ENCODE measurements around the gene SOX13.

SOX13 gene

GRCh38 chr1:204128464-204128963, 55.6 kb downstream of the SOX13 start:
- H3K27me3 ChIP-seq (ENCODE audit: control insufficient read depth in 1 of 2, insufficient read depth in 1 of 2, low read length in 2 of 2) = no peaks in the 10 kb centered on the region
- no peaks in the 10 kb centered on the region for H3K9me3 ChIP-seq (ENCODE audit: control insufficient read depth, low read length)
- H3K14ac ChIP-seq (ENCODE audit: low read length in 2 of 2) = no peak overlapping the region
- no peak for DNase-seq
- peak overlapping the region in 1 of 2 experiments; percentile 9 for H3K4ac ChIP-seq (ENCODE audit: low read depth in 1 of 2, low read length in 2 of 2)
- H2BK5ac ChIP-seq (ENCODE audit: low read depth, low read length, poor library complexity, severe bottlenecking) = no peak overlapping the region
- H4K8ac ChIP-seq (ENCODE audit: low read length) = peak overlapping the region; percentile 71
- no peak overlapping the region for H3K23ac ChIP-seq (ENCODE audit: low read length in 2 of 2)
- H3K79me1 ChIP-seq (replicated peaks; ENCODE audit: low read length, poor library complexity, severe bottlenecking) = no peaks in the 10 kb centered on the region
- H3K4me2 ChIP-seq (ENCODE audit: low read length, poor library complexity, severe bottlenecking) = no peak overlapping the region
- H3K4me1 ChIP-seq (ENCODE audit: control insufficient read depth, insufficient read depth, low read depth, low read length) = peaks cover 27% of the 10 kb centered on the region
- no peak overlapping the region for H2BK120ac ChIP-seq (ENCODE audit: low read depth, low read length)
- H3K36me3 ChIP-seq (ENCODE audit: control insufficient read depth in 1 of 2, insufficient read depth in 2 of 2, low read depth in 1 of 2, low read length in 2 of 2) = peaks cover 3 to 31% of the 10 kb centered on the region in 2 experiments
- WGBS = 80% methylated on average over 4 of the region's 4 CpGs
- H2AFZ ChIP-seq (ENCODE audit: low read depth, low read length) = no peak overlapping the region
- H3K9ac ChIP-seq (ENCODE audit: low read length) = peak overlapping the region; percentile 50
- H2BK15ac ChIP-seq (ENCODE audit: low read depth, poor library complexity, severe bottlenecking) = no peak overlapping the region
- H3K4me3 ChIP-seq (ENCODE audit: insufficient read depth in 1 of 2, low read depth in 1 of 2, low read length in 2 of 2) = no peak overlapping the region
- H3K18ac ChIP-seq (ENCODE audit: low read depth in 1 of 2, low read length in 2 of 2) = no peak overlapping the region
- peak overlapping the region; percentile 62 for H2AK5ac ChIP-seq (ENCODE audit: low read length, severe bottlenecking)
- H2BK12ac ChIP-seq (ENCODE audit: low read length in 2 of 2) = peak overlapping the region in 1 of 2 experiments; percentile 76
- H3K27ac ChIP-seq (ENCODE audit: low read length, poor library complexity, severe bottlenecking) = no peak overlapping the region
- H4K91ac ChIP-seq (ENCODE audit: low read length) = no peak overlapping the region

GRCh38 chr1:204128964-204129896, 56.3 kb downstream of the SOX13 start:
- H2BK120ac ChIP-seq (ENCODE audit: low read depth, low read length) = no peak overlapping the region
- peak; percentile 77 for DNase-seq
- peak overlapping the region in 1 of 2 experiments; percentile 54 for H3K18ac ChIP-seq (ENCODE audit: low read depth in 1 of 2, low read length in 2 of 2)
- no peak overlapping the region for H3K27ac ChIP-seq (ENCODE audit: low read length, poor library complexity, severe bottlenecking)
- no peak overlapping the region for H4K91ac ChIP-seq (ENCODE audit: low read length)
- H3K79me1 ChIP-seq (replicated peaks; ENCODE audit: low read length, poor library complexity, severe bottlenecking) = no peaks in the 10 kb centered on the region
- no peaks in the 10 kb centered on the region for H3K9me3 ChIP-seq (ENCODE audit: control insufficient read depth, low read length)
- H3K4me1 ChIP-seq (ENCODE audit: control insufficient read depth, insufficient read depth, low read depth, low read length) = peaks cover 29% of the 10 kb centered on the region
- H4K8ac ChIP-seq (ENCODE audit: low read length) = peak overlapping the region; percentile 43
- H3K14ac ChIP-seq (ENCODE audit: low read length in 2 of 2) = peak overlapping the region in 1 of 2 experiments; percentile 18
- H2AK5ac ChIP-seq (ENCODE audit: low read length, severe bottlenecking) = peak overlapping the region; percentile 27
- H3K4me3 ChIP-seq (ENCODE audit: insufficient read depth in 1 of 2, low read depth in 1 of 2, low read length in 2 of 2) = peak overlapping the region in 1 of 2 experiments; percentile 65
- peak overlapping the region; percentile 72 for H2AFZ ChIP-seq (ENCODE audit: low read depth, low read length)
- peak overlapping the region; percentile 32 for H3K4me2 ChIP-seq (ENCODE audit: low read length, poor library complexity, severe bottlenecking)
- no peak overlapping the region for H2BK15ac ChIP-seq (ENCODE audit: low read depth, poor library complexity, severe bottlenecking)
- H3K23ac ChIP-seq (ENCODE audit: low read length in 2 of 2) = no peak overlapping the region
- WGBS = 29% methylated on average over 27 of the region's 29 CpGs
- H2BK5ac ChIP-seq (ENCODE audit: low read depth, low read length, poor library complexity, severe bottlenecking) = no peak overlapping the region
- H3K27me3 ChIP-seq (ENCODE audit: control insufficient read depth in 1 of 2, insufficient read depth in 1 of 2, low read length in 2 of 2) = no peaks in the 10 kb centered on the region
- H3K4ac ChIP-seq (ENCODE audit: low read depth in 1 of 2, low read length in 2 of 2) = peak overlapping the region; percentile 9 to 24
- peaks cover 6 to 23% of the 10 kb centered on the region in 2 experiments for H3K36me3 ChIP-seq (ENCODE audit: control insufficient read depth in 1 of 2, insufficient read depth in 2 of 2, low read depth in 1 of 2, low read length in 2 of 2)
- H3K9ac ChIP-seq (ENCODE audit: low read length) = peak overlapping the region; percentile 58
- peak overlapping the region in 1 of 2 experiments; percentile 61 for H2BK12ac ChIP-seq (ENCODE audit: low read length in 2 of 2)

- Histone ChIP-seq H3K27ac (ENCODE audit: low read length, poor library complexity, severe bottlenecking) (no peak overlapping the region), H3K9ac (ENCODE audit: low read length) (peak overlapping the region; percentile 56), H2BK12ac (ENCODE audit: low read length in 2 of 2) (peak overlapping the region; percentile 59 to 65), H3K4me1 (ENCODE audit: control insufficient read depth, insufficient read depth, low read depth, low read length) (peaks cover 29% of the 10 kb centered on the region), H3K4me3 (ENCODE audit: insufficient read depth in 1 of 2, low read depth in 1 of 2, low read length in 2 of 2) (no peak overlapping the region), H3K23ac (ENCODE audit: low read length in 2 of 2) (no peak overlapping the region), H3K27me3 (ENCODE audit: control insufficient read depth in 1 of 2, insufficient read depth in 1 of 2, low read length in 2 of 2) (no peaks in the 10 kb centered on the region), H3K79me1 (replicated peaks; ENCODE audit: low read length, poor library complexity, severe bottlenecking) (no peaks in the 10 kb centered on the region), H4K8ac (ENCODE audit: low read length) (no peak overlapping the region), H2BK15ac (ENCODE audit: low read depth, poor library complexity, severe bottlenecking) (peak overlapping the region; percentile 76), H3K4ac (ENCODE audit: low read depth in 1 of 2, low read length in 2 of 2) (no peak overlapping the region), H3K36me3 (ENCODE audit: control insufficient read depth in 1 of 2, insufficient read depth in 2 of 2, low read depth in 1 of 2, low read length in 2 of 2) (peaks cover 14 to 15% of the 10 kb centered on the region in 2 experiments), H3K4me2 (ENCODE audit: low read length, poor library complexity, severe bottlenecking) (no peak overlapping the region), H2AK5ac (ENCODE audit: low read length, severe bottlenecking) (peak overlapping the region; percentile 83), H2BK5ac (ENCODE audit: low read depth, low read length, poor library complexity, severe bottlenecking) (no peak overlapping the region), H3K9me3 (ENCODE audit: control insufficient read depth, low read length) (no peaks in the 10 kb centered on the region), H4K91ac (ENCODE audit: low read length) (peak overlapping the region; percentile 61), H2AFZ (ENCODE audit: low read depth, low read length) (no peak overlapping the region), H2BK120ac (ENCODE audit: low read depth, low read length) (no peak overlapping the region), H3K14ac (ENCODE audit: low read length in 2 of 2) (peak overlapping the region in 1 of 2 experiments; percentile 53), H3K18ac (ENCODE audit: low read depth in 1 of 2, low read length in 2 of 2) (no peak overlapping the region)
- WGBS = 90% methylated on average over 4 of the region's 4 CpGs
- peak; percentile 10 for DNase-seq
These were observed 57.3 kb downstream of the SOX13 start for GRCh38 chr1:204130178-204130577.

Measured in mesenchymal stem cell (in vitro differentiated cells and primary cell).